CD4-positive, alpha-beta T cell treated with Interleukin-12 subunit alpha and Interleukin-12 subunit beta, for 1 hour (primary cell): ENCODE data around the gene COMMD1.
"Not testable (repeated sequence)": the region's sequence is repeated elsewhere in the genome, so short reads cannot be mapped to it uniquely, and the experiment has no call there.

Source experiments
- DNase-seq: peaks from one replicate; pipeline ENCODE4 v3.0.0-alpha.2; 2020

The COMMD1 gene

DNA sequence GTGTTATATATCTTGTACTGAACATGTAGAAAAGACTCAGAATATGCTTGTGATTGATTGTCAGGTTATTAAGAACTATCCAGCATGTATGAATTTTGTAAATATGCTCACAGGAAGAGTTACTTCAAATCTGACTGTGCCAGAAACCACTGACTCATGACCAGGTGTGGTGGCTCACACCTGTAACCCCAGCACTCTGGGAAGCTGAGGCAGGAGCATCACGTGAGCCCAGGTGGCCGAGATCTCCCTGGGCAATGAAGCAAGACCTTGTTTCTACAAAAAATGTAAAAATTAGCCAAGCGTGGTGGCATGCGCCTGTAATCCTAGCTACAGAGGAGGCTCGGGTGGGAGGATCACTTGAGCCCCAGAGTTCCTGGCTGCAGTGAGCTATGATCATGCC lies 126.6 kb downstream of the COMMD1 start:
- DNase-seq, result no peak

GRCh38 chr2:62034715-62035114 lies 129.2 kb downstream of the COMMD1 start:
- no peak for DNase-seq

- DNase-seq, result no peak
These were observed 130.8 kb downstream of the COMMD1 start for GRCh38 chr2:62036229-62036628.

DNA sequence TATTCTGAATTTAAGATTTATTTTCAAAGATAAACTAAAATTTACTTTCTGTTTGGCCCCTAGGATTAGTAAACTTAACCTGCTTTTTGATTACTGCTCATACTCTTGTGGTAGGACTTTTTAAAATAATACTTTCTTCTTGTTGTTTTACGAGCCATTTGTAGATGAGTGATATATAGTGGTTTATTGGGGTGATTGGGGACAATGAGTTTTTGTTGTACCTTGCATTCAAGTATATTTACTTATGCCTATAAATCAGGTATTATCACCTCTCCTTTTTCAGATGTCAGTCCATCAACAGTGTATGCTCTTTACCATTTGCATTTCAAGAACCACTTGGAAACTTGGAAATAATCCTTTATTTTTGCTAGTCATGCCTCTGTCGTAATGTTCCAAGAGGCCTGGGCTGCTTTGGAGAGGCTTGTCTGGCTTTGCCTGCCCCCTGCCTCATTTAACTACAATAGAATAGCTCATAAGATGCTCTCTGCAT lies 131.3 kb downstream of the COMMD1 start:
- DNase-seq, result no peak

GRCh38 chr2:62038975-62039771 lies 133.7 kb downstream of the COMMD1 start:
- peak; percentile 16 for DNase-seq

GRCh38 chr2:62040926-62041325 lies 135.5 kb downstream of the COMMD1 start:
- no peak for DNase-seq

GRCh38 chr2:62041701-62042385 lies 136.4 kb downstream of the COMMD1 start:
- not testable (repeated sequence) for DNase-seq

DNA sequence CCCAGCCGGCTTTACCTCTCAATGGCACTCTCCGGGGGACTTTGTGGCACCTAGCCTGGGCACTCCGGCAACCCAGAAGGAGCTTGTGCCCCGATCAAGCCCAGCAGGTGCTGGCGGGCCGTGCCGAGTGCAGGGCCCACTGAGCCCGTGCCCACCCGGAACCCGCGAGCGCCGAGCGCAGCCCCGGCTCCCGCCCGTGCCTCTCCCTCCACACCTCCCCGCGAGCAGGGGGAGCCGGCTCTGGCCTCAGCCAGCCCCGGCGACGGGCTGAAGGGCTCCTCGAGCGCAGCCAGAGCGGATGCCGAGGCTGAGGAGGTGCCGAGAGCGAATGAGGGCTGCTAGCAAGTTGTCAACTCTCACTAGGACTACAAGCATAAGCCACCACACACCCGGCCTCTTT lies 136.9 kb downstream of the COMMD1 start:
- no peak for DNase-seq

DNA sequence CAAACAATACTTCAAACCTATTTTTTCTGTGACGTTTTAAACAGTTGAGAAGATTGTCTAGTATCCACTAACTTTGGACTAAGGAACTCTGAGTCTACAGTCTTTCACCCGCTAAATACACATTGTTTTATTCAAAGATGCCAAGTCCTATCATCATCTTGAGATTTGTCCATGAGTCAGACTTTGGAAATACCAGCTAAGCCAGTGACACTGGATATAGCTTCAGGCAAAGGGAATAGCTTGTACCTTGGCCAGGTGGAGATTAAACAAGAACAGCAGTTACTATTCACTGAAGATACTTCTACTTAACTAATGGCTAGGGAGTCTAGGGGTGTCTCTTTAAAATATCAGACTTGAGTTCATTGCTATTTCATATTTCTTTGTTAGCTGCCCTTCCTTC lies 137.5 kb downstream of the COMMD1 start:
- no peak for DNase-seq

DNA sequence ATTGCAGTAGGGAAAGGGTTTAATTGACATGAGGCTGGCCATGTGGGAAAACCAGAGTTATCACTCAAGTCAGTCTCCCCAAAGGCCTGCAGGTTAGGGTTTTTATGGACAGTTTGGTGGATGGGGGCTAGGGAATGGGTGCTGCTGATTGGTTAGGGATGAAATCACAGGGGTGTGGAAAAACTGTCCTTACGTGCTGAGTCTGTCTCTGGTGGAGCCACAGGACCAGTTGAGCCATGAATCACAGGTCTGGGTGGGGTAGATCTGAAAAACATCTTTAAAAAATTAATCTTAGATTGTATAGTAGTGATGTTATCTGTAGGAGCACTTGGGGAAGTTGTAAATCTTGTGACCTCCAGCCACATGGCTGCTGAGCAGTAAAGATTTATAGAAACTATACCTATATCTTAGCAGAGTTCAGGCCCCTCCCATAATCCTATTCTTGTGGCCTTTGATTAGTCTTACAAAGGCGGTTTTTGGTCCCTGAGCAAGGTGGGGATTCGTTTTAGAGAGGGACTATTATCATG lies 139.6 kb downstream of the COMMD1 start:
- DNase-seq, result no peak

DNA sequence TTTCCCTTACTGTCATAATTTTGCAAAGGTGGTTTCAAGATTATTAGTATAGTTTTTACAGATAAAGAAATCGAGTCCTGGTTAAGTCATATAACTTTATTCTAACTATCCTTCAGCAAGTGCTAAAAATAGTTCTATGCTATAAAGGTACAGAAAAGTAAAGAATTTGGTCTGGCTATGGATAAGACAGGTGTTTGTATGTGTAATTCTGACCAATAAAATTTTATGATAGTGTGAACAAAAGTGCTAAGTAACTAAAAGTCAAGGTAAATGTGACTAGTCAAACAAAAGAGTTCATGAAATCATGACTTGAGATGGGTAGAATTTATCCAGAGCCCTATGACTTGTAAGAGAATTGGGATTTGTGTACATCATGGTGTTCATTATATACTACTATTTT lies 140.7 kb downstream of the COMMD1 start:
- DNase-seq, result no peak

GRCh38 chr2:62050456-62051045 lies 145.1 kb downstream of the COMMD1 start:
- DNase-seq, result no peak

GRCh38 chr2:62054029-62054791 lies 148.7 kb downstream of the COMMD1 start:
- no peak for DNase-seq

- no peak for DNase-seq
These were observed 149.5 kb downstream of the COMMD1 start for GRCh38 chr2:62054916-62055450.

DNA sequence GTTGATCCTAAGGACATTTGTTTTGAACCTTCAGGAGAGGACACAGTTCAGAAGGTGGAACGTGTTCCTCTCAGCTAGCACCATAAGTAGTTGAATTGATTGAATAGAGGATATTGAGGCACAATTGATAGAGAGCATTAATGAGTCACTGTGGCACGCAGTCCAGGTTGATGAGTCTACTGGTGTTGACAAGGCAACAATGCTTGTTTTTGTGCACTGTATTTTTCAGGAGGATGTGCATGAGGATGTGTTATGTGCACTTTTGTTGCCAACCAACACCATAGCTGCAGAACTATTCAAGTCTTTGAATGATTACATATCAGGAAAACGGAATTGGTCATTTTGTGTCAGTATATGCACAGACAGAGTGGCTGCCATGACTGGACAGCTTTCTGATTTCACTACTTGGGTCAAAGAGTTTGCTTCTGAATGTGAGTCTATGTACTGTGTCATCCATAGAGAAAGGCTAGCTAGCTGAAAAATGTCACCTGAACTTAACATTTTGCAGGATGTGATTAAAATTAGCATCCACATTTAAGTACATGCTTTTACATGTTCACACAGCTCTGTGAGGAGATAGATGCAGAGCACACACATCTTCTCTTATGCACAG lies 150.4 kb downstream of the COMMD1 start:
- DNase-seq, result no peak

DNA sequence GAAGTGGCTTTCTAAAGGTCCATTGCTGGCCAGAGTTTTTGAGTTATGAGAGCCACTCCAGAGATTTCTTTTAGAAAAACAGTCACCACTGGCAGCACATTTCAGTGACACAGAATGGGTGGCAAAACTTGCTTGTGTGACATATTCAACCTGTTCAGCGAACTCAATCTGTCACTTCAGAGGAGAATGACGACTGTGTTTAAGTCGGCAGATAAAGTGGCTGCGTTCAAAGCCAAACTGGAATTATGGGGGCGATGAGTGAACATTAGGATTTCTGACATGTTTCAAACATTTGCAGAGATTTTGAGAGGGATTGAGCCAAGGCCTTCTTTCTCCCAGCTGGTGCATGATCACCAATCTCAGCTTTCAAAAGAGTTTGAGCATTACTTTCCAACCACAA lies 150.9 kb downstream of the COMMD1 start:
- DNase-seq, result no peak

GRCh38 chr2:62065243-62065642 lies 159.8 kb downstream of the COMMD1 start:
- DNase-seq, result no peak

DNA sequence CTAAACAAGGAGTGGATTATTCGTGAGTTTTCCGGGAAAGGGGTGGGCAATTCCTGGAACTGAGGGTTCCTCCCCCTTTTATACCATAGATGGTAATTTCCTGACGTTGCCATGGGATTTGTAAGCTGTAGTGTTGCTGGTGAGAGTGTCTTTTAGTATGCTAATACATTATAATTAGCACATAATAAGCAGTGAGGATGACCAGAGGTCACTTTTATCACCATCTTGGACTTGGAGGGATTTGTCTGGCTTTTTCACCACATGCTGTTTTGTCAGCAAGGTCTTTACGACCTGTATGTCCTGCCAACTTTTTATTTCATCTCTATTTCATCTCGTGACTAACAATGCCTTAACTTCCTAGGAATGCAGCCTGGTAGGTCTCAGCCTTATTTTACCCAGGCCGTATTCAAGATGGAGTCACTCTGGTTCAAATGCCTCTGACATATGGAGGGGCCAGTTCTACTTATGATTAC lies 165.7 kb downstream of the COMMD1 start:
- no peak for DNase-seq

DNA sequence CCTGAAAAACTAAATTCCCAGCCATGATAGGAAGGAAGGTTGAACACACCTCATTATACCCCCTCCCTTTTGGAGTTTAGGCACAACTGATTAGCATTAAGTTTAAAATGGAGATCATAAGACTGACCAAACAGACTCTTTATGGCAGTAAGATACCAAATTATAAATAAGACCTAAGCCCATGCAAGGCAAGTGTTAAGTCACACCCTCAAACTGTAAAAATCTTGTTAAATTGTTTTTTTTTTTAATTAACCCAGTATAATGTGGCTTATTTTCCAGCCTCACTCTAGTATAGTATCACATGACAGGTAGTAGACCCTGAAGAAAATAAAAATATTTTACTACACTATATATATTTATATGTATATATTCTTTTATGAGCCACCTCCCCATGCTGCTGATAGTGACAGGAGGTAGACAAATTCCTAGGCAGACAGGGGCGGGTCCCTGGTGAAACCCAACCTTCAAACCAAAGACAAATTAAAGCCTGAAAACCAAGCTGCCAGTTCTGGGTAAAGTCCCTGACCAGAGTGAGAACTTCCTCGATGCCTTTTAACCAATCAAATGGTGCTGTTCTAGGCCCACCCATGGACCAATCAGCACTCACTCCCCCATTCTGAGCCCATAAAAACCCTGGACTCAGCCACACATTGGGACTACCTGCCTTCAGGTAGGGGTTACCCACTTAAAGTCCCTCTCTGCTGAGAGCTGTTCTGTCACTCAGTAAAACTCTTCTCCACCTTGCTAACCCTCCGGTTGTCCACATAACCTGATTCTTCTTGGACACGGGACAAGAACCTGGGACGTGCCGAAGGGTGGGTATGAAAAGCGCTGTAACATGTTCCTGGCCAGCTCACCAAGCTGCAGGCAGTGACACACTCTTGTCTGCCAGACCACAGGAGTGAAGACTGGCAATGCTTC lies 166.5 kb downstream of the COMMD1 start:
- no peak for DNase-seq

DNA sequence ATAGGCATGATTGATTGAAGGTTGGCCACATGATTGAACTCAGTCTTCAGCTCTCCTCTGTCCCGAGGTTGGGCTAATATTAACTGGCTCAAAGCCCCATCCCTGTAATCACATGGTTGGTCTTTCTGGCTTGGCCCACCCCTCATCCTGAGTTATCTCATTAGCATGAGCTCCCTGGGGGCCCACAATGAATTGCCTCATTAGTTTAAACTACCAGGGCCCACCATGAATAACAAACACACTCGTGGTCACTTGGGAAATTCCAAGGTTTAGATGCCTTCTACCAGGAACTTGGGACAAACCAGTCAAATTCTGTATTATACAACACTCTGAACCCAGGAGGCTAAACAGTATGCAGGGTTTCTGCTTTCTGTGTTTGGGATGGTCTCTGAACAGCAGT lies 168.8 kb downstream of the COMMD1 start:
- no peak for DNase-seq
